Hepatocyte (in vitro differentiated cells): ENCODE results near the gene SEMA4C.

ENCODE experiments used
- EZH2 ChIP-seq: fragments of 200-600 bp; sonication (generic); IDR thresholded peaks from 2 replicates; pipeline ENCODE4 v1.6.1; 2016; ENCODE audit warnings: antibody characterized with exemption, mild to moderate bottlenecking, borderline replicate concordance
- TF ChIP-seq, protein P1 (sequence below): fragments of 200-600 bp; sonication (generic); IDR thresholded peaks from 2 replicates; pipeline ENCODE4 v1.5.1; 2016; ENCODE audit warnings: antibody characterized with exemption, mild to moderate bottlenecking; ENCODE audit not compliant: poor library complexity

DNA sequence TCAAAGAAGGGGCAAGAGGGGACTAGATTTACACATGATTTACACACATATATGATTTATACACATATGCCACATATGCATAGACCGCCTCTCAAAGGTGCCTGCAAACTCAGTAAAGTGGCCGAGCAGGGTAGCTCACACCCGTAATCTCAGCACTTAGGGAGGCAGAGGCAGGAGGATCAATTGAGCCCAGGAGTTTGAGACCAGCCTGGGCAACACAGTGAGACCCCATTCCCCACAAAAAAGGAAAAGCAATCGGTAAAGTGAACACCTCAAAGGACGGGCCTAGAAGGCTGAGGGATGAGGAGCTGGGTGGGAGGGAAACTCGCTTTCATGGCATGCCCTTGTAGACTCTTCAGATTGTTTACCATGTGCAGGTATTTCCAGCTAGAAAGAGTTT lies 17.2 kb downstream of the SEMA4C start:
- no peak for TF ChIP-seq EZH2
- TF ChIP-seq, protein P1, sequence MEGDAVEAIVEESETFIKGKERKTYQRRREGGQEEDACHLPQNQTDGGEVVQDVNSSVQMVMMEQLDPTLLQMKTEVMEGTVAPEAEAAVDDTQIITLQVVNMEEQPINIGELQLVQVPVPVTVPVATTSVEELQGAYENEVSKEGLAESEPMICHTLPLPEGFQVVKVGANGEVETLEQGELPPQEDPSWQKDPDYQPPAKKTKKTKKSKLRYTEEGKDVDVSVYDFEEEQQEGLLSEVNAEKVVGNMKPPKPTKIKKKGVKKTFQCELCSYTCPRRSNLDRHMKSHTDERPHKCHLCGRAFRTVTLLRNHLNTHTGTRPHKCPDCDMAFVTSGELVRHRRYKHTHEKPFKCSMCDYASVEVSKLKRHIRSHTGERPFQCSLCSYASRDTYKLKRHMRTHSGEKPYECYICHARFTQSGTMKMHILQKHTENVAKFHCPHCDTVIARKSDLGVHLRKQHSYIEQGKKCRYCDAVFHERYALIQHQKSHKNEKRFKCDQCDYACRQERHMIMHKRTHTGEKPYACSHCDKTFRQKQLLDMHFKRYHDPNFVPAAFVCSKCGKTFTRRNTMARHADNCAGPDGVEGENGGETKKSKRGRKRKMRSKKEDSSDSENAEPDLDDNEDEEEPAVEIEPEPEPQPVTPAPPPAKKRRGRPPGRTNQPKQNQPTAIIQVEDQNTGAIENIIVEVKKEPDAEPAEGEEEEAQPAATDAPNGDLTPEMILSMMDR, result no peak
